Thyroid gland (tissue), 4 donors: Measurements from ENCODE around the gene TMEM38A. TPM values are rescaled to one million over a fixed set of nuclear protein-coding genes. Genes with fewer than 3 reads are reported as not detected.

Source experiments
- DNase-seq, 2 donors: peaks; one replicate each; pipeline ENCODE4 v3.0.0-alpha.2; 2019
- H3K27ac ChIP-seq, 3 donors: fragments of 200-600 bp; sonication (generic); 1 replicate in 2 of 3; 2 replicates in 1 of 3; pipeline ENCODE4 v1.5.1; 2016 to 2019; ENCODE audit warnings: mild to moderate bottlenecking in 1 of 3, moderate library complexity in 1 of 3
- H3K27me3 ChIP-seq: fragments of 200-600 bp; sonication (generic); one replicate; pipeline ENCODE4 v1.5.1; 2019
- H3K36me3 ChIP-seq, 2 donors: fragments of 200-600 bp; sonication (generic); one replicate each; pipeline ENCODE4 v1.5.1; 2016 to 2019
- H3K4me1 ChIP-seq, 2 donors: fragments of 200-600 bp; sonication (generic); one replicate each; pipeline ENCODE4 v1.5.1; 2017 to 2019
- H3K4me3 ChIP-seq, 3 donors: fragments of 200-600 bp; sonication (generic); replicated peaks in 1 of 3; 1 replicate in 2 of 3; 2 replicates in 1 of 3; pipeline ENCODE4 v1.5.1; 2016; ENCODE audit warnings: mild to moderate bottlenecking in 1 of 3
- H3K9me3 ChIP-seq: fragments of 200-600 bp; sonication (generic); one replicate; pipeline ENCODE4 v1.5.1; 2017
- CTCF ChIP-seq, 6 experiments: fragments of 200-600 bp in 3 of 6; fragments of 450-650 bp in 3 of 6; sonication (generic) in 3 of 6; IDR thresholded peaks; one replicate each; pipeline ENCODE4 v1.5.1; 2016 to 2019; ENCODE audit warnings: antibody characterized with exemption in 6 of 6, mild to moderate bottlenecking in 2 of 6, inconsistent platforms in 1 of 6, moderate library complexity in 1 of 6
- POLR2A ChIP-seq, 2 donors: fragments of 450-650 bp; IDR thresholded peaks; one replicate each; pipeline ENCODE4 v1.6.1; 2017; ENCODE audit warnings: antibody characterized with exemption in 2 of 2, mild to moderate bottlenecking in 2 of 2, moderate library complexity in 1 of 2
- WGBS, 2 donors: methylation state at CpG; one replicate each; pipeline ENCODE4 v1.1.5; 2017; 5-methylcytosine and 5-hydroxymethylcytosine counted together
- intact Hi-C: fragments of 100-400 bp; cut with DNase I; formaldehyde crosslinking; loops from one replicate; pipeline ENCODE4 v1.15.1; 2023
- total RNA-seq, 4 donors: library from RNA; depleted of rRNA; stranded (reverse); fragments of >200 nt; gene quantifications; one replicate each; pipeline ENCODE4 v1.2.3, GENCODE V29; 2016

The TMEM38A gene
- total RNA-seq, 4 donors from 2014 or later: 3.2 to 7.8 (median 5.6) TPM

- TF ChIP-seq POLR2A (IDR thresholded peaks at IDR 0.05) (no peak), CTCF (IDR thresholded peaks at IDR 0.05) (no peak)
- H3K27ac ChIP-seq: no peak overlapping the region
- DNase-seq: no peak
- peaks cover 28 to 30% of the 10 kb centered on the region in 2 donors for H3K4me1 ChIP-seq
- H3K36me3 ChIP-seq: no peaks in the 10 kb centered on the region
- no peak overlapping the region for H3K4me3 ChIP-seq
- H3K27me3 ChIP-seq: no peaks in the 10 kb centered on the region
- intact Hi-C loops: no loop called here
- H3K9me3 ChIP-seq: no peaks in the 10 kb centered on the region
- 97 to 100% methylated on average over 2 of the region's 2 CpGs for WGBS, 2 donors
These were observed 37.9 kb upstream of the TMEM38A start for GRCh38 chr19:16623066-16623465.

- H3K36me3 ChIP-seq: no peaks in the 10 kb centered on the region
- no peak overlapping the region for H3K4me3 ChIP-seq
- 79 to 88% methylated on average over 6 of the region's 6 CpGs for WGBS, 2 donors
- DNase-seq: no peak
- TF ChIP-seq CTCF (IDR thresholded peaks at IDR 0.05) (no peak), POLR2A (IDR thresholded peaks at IDR 0.05) (no peak)
- H3K9me3 ChIP-seq: no peaks in the 10 kb centered on the region
- H3K4me1 ChIP-seq: peaks cover 28 to 30% of the 10 kb centered on the region in 2 donors
- intact Hi-C loops: no loop called here
- no peak overlapping the region for H3K27ac ChIP-seq
- H3K27me3 ChIP-seq: no peaks in the 10 kb centered on the region
These were observed 37.4 kb upstream of the TMEM38A start for GRCh38 chr19:16623576-16623975.

- no peaks in the 10 kb centered on the region for H3K9me3 ChIP-seq
- intact Hi-C loops: no loop called here
- peaks cover 25 to 29% of the 10 kb centered on the region in 2 donors for H3K4me1 ChIP-seq
These were observed 36.7 kb upstream of the TMEM38A start for GRCh38 chr19:16624236-16624635.

GRCh38 chr19:16625163-16625958 lies 35.6 kb upstream of the TMEM38A start:
- Histone ChIP-seq H3K27ac (no peak overlapping the region), H3K4me1 (peaks cover 20% of the 10 kb centered on the region in 2 donors)
- intact Hi-C loops: loop anchor here (5.0 kb wide), 1 partner anchor 53 kb away; the partner anchor contains the start of gene SLC35E1

More at GRCh38 chr19:16624236-16624635, 36.7 kb upstream of the TMEM38A start:
- TF ChIP-seq POLR2A (IDR thresholded peaks at IDR 0.05) (no peak), CTCF (IDR thresholded peaks at IDR 0.05) (no peak)
- Histone ChIP-seq H3K4me3 (no peak overlapping the region), H3K27me3 (no peaks in the 10 kb centered on the region), H3K27ac (no peak overlapping the region), H3K36me3 (no peaks in the 10 kb centered on the region)
- no peak for DNase-seq
- 69 to 87% methylated on average over 10 of the region's 10 CpGs for WGBS, 2 donors

More at GRCh38 chr19:16625163-16625958, 35.6 kb upstream of the TMEM38A start:
- TF ChIP-seq POLR2A (IDR thresholded peaks at IDR 0.05) (no peak), CTCF (IDR thresholded peaks at IDR 0.05) (no peak)
- WGBS, 2 donors: 83 to 85% methylated on average over 14 to 16 of the region's 16 CpGs
- Histone ChIP-seq H3K9me3 (no peaks in the 10 kb centered on the region), H3K36me3 (no peaks in the 10 kb centered on the region), H3K27me3 (no peaks in the 10 kb centered on the region), H3K4me3 (no peak overlapping the region)
- DNase-seq: no peak
